ENCODE data around the gene RRP15. TPM values are rescaled to one million over a fixed set of nuclear protein-coding genes. Genes with fewer than 3 reads are reported as not detected.

Gene RRP15
- total RNA-seq, 1 experiment from 2014 or later, result 25.5 TPM

DNA sequence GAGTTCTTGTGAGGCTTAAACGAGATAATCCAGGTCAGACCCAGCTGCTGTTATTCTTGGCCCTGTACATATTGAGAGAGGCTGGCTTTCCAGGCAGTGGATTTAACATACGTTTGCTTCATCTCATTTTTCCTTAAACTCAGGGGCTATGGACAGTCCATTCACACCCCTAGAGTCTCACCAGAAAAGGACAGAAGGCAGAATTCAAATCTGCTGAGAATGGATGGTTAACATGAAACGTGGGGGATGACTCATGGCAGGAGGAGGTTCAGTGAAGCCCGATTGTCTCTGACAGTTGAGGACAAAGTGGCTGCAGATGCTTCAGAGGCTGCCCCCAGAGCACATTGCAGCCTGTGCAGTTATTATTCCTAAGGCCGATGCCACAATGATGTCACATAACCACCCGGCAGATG is 99.5 kb downstream of the RRP15 start:
- peaks cover 13 to 19% of the 10 kb centered on the region in 2 experiments for H3K4me1 ChIP-seq (ENCODE audit: control insufficient read depth in 1 of 2, insufficient read depth in 2 of 2, low read length in 2 of 2)
- H3K9me3 ChIP-seq (ENCODE audit: control insufficient read depth in 1 of 2, insufficient read depth in 1 of 2, low read depth in 1 of 2, low read length in 2 of 2), result no peaks in the 10 kb centered on the region
- H3K4me2 ChIP-seq (ENCODE audit: low read length), result no peak overlapping the region
- no peaks in the 10 kb centered on the region for H3K79me2 ChIP-seq (ENCODE audit: insufficient read depth, low read length)
- RAD21 ChIA-PET (ENCODE audit: low non-redundant PET in 1 of 2, low total read pairs in 2 of 2, uncharacterized antibody in 2 of 2, unreplicated experiment in 2 of 2), result no interaction called here
- POLR2A ChIA-PET, result no interaction called here
- no peaks in the 10 kb centered on the region for H3K9me2 ChIP-seq (ENCODE audit: insufficient read depth)
- no peak overlapping the region for H3K9ac ChIP-seq (ENCODE audit: low read length)
- no peak overlapping the region for H3K4me3 ChIP-seq (replicated peaks in 1 of 2; ENCODE audit: low read depth in 1 of 2, low read length in 2 of 2)
- TF ChIP-seq ZBTB33 (IDR thresholded peaks at IDR 0.05; ENCODE audit: extremely low read depth, insufficient replicate concordance, low read length) (no peak), ELF1 (IDR thresholded peaks at IDR 0.05; ENCODE audit: borderline replicate concordance, low read depth) (no peak), CBX3 (IDR thresholded peaks at IDR 0.05; ENCODE audit: low read depth) (no peak), YY1 (IDR thresholded peaks at IDR 0.05; ENCODE audit: extremely low read depth, insufficient replicate concordance, low read depth, low read length) (no peak), MAX (IDR thresholded peaks at IDR 0.05) (no peak), FOSL1 (IDR thresholded peaks at IDR 0.05; ENCODE audit: low read depth) (no peak), ZNF274 (IDR thresholded peaks at IDR 0.05; ENCODE audit: low read depth, low read length) (no peak), EZH2phosphoT487 (IDR thresholded peaks at IDR 0.05; ENCODE audit: borderline replicate concordance) (no peak), SIN3A (IDR thresholded peaks at IDR 0.05; ENCODE audit: low read depth) (no peak), EGR1 (IDR thresholded peaks at IDR 0.05; ENCODE audit: low read depth) (no peak), POLR2AphosphoS5 (IDR thresholded peaks at IDR 0.05; ENCODE audit: low read depth, low read length) (no peak), TCF7L2 (IDR thresholded peaks at IDR 0.05; ENCODE audit: borderline replicate concordance, extremely low read depth, insufficient read depth, insufficient read length) (no peak), RAD21 (IDR thresholded peaks at IDR 0.05; ENCODE audit: low read depth) (no peak), ZFX (IDR thresholded peaks at IDR 0.05) (no peak), POLR2A (IDR thresholded peaks at IDR 0.05; ENCODE audit: borderline replicate concordance, extremely low read depth, insufficient read depth, insufficient read length) (no peak)
- TF ChIP-seq, protein P1, sequence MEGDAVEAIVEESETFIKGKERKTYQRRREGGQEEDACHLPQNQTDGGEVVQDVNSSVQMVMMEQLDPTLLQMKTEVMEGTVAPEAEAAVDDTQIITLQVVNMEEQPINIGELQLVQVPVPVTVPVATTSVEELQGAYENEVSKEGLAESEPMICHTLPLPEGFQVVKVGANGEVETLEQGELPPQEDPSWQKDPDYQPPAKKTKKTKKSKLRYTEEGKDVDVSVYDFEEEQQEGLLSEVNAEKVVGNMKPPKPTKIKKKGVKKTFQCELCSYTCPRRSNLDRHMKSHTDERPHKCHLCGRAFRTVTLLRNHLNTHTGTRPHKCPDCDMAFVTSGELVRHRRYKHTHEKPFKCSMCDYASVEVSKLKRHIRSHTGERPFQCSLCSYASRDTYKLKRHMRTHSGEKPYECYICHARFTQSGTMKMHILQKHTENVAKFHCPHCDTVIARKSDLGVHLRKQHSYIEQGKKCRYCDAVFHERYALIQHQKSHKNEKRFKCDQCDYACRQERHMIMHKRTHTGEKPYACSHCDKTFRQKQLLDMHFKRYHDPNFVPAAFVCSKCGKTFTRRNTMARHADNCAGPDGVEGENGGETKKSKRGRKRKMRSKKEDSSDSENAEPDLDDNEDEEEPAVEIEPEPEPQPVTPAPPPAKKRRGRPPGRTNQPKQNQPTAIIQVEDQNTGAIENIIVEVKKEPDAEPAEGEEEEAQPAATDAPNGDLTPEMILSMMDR (IDR thresholded peaks at IDR 0.05 in 2 of 3, conservative IDR thresholded peaks at IDR 0.05 in 1 of 3; ENCODE audit: borderline replicate concordance in 1 of 3, insufficient read depth in 1 of 3, low read depth in 2 of 3, low read length in 2 of 3), result no peak
- TF ChIP-seq, protein P2, sequence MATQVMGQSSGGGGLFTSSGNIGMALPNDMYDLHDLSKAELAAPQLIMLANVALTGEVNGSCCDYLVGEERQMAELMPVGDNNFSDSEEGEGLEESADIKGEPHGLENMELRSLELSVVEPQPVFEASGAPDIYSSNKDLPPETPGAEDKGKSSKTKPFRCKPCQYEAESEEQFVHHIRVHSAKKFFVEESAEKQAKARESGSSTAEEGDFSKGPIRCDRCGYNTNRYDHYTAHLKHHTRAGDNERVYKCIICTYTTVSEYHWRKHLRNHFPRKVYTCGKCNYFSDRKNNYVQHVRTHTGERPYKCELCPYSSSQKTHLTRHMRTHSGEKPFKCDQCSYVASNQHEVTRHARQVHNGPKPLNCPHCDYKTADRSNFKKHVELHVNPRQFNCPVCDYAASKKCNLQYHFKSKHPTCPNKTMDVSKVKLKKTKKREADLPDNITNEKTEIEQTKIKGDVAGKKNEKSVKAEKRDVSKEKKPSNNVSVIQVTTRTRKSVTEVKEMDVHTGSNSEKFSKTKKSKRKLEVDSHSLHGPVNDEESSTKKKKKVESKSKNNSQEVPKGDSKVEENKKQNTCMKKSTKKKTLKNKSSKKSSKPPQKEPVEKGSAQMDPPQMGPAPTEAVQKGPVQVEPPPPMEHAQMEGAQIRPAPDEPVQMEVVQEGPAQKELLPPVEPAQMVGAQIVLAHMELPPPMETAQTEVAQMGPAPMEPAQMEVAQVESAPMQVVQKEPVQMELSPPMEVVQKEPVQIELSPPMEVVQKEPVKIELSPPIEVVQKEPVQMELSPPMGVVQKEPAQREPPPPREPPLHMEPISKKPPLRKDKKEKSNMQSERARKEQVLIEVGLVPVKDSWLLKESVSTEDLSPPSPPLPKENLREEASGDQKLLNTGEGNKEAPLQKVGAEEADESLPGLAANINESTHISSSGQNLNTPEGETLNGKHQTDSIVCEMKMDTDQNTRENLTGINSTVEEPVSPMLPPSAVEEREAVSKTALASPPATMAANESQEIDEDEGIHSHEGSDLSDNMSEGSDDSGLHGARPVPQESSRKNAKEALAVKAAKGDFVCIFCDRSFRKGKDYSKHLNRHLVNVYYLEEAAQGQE (IDR thresholded peaks at IDR 0.05; ENCODE audit: low read depth), result no peak
- ATAC-seq (no peak), DNase-seq (ENCODE audit: low read depth, low spot score) (no peak)
- no TSS peak for BruUV-seq (replicated peaks)
- intact Hi-C loops (cut with micrococcal nuclease), result no loop called here
- no peak overlapping the region for H2AFZ ChIP-seq (ENCODE audit: low read depth, low read length, poor library complexity, severe bottlenecking)
- no peak overlapping the region for H3K27ac ChIP-seq (ENCODE audit: low read depth, low read length)
- H4K20me1 ChIP-seq (ENCODE audit: insufficient read depth), result no peaks in the 10 kb centered on the region; the same call in 1 of the 2 replicates
- CTCF ChIA-PET, result no interaction called here
- no peaks in the 10 kb centered on the region for H3K27me3 ChIP-seq (ENCODE audit: insufficient read depth, low read length)
- no peaks in the 10 kb centered on the region for H3K36me3 ChIP-seq (ENCODE audit: control insufficient read depth in 1 of 2, insufficient read depth in 2 of 2, low read length in 2 of 2)
